NCI-H2107 treated with DMSO at 0.1 percent for 48 hours (cell line): ENCODE measurements around the gene WFDC2.

ENCODE experiments used
- DNase-seq: peaks from one replicate; lab custom pipeline; 2025; ENCODE audit not compliant: unreplicated experiment; lab: John Stamatoyannopoulos, UW

The WFDC2 gene

DNA sequence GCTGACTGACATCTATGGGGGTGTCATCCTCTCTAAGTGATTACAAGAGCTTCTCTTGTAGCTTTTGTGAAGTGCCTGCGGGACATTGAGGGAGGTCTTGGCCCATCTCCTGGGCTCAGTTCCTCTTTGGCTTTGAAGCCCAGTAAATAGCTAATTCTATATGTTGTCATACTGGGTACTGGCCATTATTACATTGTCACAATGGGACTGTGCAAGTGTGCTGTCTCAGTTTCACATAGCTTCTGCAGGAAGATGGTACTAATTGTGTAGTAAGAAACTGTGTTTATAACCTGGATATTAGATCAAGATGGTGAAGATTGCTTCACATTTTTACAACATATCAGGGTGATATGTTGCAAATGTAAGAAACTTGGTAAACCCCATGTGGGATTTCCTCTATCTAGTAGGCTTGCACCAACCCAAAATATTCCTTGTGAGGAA, 26.0 kb downstream of the WFDC2 start:
- no peak for DNase-seq

DNA sequence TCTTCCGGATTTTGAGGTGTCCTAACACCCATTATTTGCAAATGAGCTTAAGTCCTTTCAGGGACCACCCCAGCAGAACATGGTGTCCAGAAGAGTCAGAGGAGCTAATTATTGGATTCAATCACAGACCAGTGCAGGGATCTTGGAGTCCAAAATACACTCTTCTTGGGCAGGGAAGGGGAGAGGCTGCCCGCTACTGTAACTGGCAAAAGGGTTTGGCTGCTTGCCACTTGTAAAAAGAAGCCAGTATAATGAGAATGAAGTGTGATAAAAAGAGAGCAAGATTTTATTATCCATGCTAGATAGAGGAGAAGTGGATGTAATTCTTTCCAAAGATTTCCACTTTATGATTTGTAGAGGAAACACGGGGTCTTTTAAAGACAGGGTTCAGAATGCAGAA, 26.6 kb downstream of the WFDC2 start:
- DNase-seq = no peak

DNA sequence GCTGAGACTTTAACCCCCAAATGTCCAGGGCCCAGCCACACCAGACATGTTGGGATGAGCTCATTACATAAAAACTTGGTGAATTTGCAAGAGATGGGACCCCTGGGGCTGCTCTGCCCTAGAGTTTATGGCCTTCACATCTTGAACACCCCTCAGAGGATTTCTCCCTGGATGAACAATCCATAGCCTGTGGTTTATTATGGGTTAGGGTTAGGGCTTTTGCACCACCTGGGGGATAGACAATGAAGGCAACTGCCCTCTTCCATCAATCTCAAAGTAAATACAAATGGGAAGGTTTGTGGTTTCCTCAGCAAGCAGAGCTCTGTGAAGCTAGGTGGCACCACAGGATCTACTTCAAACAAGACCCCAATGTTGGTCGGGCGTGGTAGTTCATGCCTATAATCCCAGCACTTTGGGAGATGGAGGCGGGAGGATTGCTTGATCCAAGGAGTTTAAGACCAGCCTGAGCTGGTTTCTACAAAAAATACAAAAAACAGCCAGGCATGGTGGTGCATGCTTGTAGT, 28.5 kb downstream of the WFDC2 start:
- no peak for DNase-seq

DNA sequence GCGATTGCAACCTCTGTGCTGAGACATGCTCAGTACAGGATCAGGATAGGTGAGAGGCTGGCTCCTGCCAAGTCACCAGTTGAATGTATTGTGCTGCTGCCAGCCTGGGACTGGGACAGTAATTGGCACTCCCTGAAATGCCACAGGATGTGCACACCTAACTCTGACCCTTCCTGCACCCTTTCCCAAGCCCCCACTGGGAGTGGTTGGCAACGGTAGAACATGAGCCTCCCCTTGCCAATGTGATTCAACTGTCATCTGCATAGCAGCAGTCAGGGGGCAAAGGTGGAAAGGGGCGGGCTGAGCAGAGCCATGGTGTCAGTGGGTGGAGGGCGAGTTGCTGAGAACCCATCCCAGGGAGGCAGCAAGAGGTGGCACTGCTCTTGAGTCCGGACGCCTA, 30.5 kb downstream of the WFDC2 start:
- DNase-seq = no peak

DNA sequence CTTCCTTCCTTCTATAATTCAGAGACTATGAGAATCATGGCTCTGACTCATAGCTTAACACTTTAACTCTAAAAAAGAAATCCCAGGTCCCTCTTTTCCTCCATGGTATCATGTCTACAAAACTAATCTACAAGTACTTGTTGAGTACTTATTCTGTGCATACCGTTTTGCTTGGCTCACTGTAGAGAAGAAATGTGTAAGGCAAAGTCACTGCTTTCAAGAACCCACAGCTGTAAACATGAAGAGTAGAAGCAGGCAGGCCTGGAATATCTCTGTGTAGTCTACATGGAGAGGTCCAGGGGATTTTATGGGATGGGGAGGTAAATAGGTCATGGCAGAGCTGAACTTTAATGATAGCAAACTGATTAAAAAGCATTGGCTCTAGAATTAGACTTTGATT, 32.0 kb downstream of the WFDC2 start:
- no peak for DNase-seq

DNA sequence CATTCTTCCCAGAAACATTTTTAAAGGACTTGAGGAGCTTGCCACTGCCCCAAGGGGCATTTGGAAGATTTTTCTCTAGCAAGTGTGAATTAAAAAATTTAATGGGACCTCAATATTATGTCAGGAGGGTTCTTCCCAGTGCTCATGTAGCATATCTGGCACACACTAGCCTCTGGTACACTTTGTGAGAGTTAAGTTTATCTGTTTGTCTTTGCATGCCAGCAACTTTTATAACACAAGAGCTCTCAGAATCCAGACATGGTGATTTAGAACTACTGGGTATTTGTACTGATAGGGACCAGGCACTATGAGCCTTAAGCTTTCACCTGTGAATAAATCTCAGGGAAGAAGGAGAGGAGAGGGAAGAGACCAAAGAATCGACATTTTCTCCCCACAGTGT, 33.0 kb downstream of the WFDC2 start:
- no peak for DNase-seq

DNA sequence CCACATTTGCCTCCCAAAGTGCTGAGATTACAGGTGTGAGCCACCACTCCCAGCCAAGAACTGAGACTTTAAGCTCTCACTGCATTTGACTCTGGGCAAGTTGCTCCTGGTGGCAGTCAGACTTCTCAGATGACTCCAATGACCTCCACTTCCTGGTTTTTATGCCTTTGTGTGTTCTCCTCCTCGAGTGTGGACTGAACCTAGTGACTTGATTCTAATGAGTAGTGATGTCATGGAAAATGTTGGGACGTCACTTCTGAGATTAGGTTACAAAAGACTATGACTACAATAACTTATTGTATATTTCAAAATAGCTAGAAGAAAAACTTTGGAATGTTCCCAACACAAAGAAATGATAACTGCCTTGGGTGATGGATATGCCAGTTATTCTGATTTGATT, 33.9 kb downstream of the WFDC2 start:
- DNase-seq = no peak

DNA sequence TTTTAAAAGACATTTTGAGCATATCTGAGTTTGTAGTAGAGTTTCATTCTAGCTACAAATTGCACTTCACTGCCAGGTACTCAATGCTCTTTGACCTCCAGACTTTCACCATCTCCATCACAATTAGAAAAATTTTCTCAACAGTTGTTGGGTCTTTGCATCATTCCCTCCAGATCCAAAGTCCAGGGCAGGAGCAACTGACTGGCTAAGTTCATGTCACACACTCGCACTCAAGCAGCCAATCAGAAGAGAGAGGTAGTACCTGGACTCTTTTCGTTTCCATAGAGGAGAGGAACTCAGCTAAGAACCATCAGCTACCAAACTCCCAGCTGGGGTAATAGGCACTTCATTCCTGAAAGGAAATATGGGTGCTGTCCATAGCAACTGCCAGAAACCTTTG, 36.8 kb downstream of the WFDC2 start:
- DNase-seq = no peak

DNA sequence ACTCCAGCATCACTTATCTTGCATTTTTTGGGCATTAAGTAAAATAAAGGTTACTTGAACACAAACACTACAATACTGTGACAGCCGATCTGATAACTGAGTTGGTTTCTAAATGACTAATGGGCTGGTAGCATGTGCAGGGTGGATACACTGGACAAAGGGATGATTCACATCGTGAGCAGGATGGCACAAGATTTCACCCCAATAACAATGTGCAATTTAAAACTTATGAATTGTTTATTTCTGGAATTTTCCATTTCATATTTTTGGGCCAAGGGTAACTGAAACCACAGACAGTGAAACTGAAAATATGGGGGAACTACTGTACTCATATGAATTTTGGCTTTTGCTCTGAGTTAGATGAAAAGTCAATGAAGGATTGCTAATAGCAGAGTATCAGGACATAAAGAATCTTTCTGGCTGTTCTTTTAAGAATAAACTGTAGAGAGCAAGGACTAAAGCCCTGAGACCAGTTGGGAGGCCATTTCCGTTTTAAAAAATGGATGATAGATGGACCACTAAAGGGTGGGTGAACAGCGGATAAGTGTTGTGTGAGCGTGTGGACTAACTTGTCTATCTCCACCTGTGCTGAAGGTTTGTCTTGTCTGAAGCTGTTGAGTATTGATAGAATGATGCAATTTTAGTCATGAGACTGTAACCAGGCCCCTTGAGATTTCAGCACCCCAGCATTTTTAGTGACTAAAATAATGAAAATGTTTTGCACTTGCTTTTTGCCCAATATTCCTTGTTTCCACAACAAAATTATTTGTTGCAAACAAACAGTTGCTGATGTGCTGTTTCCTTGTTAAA, 37.7 kb downstream of the WFDC2 start:
- DNase-seq = no peak

DNA sequence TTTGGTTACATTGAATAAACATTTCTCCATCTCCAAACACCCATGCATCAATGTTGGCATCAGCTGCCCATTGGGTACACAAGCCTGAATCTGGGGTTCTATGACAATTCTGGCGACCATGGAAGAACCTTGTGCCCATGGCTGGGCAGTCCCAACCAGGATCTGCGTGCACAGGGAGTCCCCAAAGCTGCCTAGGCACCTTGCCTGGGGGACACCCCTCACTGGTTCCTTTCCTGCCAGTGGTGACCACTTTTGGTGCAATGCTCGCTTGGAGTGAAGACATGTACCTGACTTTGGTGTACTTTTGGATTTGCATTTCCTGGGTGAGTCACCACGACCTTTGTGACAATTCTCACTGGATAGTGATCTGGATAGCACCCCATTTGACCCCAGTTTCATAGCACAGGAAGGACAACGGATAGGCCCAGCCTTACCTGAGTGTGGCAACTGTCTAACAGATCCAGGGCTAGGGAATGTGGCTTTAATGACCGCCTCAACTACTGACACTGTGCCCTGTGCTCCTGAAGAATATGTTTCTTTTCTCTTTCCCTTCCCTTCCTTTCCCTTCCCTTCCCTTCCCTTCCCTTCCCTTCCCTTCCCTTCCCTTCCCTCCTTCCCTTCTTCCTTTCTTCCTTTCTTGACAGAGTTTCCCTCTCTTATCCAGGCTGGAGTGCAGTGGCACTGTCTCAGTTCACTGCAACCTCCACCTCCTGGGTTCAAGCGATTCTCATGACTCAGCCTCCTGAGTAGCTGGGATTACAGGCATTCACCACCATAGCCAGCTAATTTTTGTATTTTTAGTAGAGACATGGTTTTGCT, 38.7 kb downstream of the WFDC2 start:
- no peak for DNase-seq

DNA sequence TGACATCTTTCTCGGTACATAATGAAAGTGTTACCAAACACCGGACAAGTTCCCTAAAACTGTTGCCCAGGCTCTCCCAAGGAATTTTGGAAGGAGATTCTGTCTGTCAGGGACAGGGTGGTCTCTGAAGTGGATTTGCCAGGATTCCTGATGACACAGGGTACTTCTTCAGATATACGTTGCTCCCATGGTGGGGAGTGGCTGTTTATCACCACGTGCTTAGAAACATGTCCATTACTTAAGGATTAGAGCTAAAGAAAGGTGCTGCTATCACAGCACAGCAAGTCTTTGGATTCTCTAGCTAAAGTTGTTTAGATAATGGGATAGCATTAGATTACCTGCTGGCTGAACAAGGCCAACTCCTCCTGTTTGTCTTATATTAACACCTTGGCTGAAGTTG, 39.5 kb downstream of the WFDC2 start:
- no peak for DNase-seq

DNA sequence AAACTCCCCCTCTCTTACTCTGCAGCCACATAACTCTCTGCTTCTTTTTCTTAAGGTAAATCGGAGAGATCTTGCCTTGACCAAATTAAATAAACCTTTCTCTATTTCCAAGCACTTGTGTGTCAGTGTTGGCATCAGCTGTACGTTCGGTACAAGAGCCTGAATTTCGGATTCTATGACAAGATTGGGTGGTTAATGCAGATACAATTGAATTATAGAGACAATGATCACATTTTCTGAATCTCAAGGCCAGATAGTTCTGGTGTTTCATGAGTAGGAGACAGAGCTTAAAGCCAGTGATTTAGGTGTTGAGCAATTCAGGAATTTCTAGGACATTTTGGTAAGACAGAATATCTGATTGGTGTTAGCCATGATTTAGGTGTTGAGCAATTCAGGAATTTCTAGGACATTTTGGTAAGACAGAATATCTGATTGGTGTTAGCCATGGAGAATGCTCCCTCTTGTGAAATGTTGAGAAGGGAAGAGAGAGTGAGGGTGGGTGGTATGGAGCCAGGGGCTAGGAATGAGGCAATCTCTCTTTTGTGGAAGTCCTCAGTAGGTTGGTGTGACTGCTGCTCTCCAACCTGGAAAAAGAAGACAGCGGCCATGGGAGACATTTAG, 40.8 kb downstream of the WFDC2 start:
- DNase-seq = no peak

DNA sequence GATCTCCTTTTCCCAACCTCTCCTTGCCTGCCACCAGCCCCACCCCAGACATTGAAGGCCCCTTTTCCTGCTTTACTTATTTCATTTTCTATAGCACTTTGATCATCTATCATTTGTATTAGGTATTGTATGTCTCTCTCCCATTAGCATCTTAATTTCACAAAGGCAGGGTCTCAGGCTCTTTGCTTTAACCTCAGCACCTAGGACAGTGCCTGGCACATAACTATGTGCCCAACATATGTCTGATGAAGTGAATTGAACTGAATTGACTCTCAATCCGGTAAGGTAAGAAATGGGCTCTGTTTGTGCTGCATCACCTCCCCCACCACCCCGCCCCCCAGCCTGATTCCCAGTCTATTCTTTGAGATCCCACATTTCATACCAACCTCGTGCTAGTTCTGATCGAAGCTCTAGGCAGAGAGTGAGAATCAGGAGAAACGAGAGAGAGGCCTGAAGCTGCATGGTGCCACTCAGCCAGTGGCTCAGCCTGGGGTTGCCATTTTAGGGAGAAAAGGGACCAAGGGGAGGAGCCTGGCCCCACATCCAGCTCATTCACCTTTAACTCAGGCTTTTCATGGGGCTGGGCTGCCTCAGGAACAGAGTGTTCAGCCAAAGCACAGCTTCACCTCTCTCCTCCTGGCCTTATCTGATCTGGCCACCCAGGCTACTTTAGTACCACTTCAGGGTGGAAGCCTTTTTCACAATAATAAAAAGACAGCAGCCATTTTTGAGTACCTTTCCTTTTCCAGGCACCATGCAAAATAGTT, 45.8 kb downstream of the WFDC2 start, which contains the start of gene SPINT3:
SPINT3 (minus strand) TSS at position 476 of the 767 bp plus-strand sequence; CDS start at position 462, 14 bp downstream.
- DNase-seq = no peak

DNA sequence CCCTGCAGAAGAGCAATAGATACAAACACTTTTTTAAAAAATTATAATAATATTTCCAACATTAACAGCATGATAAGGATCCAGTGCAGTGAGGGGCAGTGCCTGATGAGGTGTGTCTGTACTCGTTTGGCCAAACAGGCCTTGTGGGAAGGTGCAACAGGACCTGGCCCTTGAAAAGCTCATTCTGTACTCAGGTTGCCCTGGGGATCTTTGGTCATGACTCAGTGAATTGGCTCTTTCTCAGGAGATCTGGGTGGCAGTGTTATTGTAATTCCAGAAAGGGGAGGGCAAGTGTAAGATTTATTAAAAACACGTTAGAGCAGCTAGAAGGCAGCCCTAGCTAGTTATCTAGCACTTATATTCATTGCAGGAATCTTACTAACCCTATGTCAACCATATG, 48.7 kb downstream of the WFDC2 start:
- no peak for DNase-seq

DNA sequence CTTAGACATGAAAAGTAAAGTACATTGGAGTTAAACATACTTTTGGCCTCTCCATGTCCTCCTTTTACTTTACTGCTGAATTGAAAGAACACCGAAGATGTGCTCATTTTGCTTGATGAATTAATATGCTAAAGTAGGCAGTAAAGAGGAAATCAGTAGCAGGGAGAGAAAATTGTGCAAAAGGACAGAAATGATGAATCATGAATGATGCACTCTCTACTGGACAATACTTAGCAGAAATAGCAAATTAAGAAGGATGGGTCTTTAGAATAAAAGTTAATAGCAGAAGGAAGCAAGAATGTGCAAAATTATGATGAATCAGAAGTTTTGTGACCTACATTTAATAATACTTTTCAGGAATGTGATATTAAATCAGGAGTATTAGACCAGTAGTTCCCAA, 54.3 kb downstream of the WFDC2 start:
- no peak for DNase-seq

DNA sequence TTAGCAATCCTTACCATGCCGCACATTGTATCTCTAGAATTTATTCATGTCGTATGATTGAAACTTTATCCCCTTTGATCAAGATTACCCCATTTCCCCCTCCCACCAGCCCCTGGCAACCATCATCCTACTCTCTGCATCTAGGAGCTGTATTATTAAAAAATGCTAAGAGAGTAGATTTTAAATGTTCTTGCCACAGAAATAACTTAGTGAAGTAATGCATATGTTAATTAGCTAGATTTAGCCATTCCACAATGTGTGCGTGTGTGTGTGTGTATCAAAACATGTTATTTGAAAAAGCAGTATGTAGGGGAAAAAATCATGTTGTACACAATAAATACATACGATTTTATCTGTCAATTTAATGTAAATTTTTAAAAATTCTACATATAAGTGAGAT, 57.7 kb downstream of the WFDC2 start:
- DNase-seq = no peak
